HG03439 (cell line): ENCODE results near the gene APOD.

Experiments
- ATAC-seq: cut with Tn5 transposase; IDR thresholded peaks from one replicate; pipeline ENCODE4 v1.9.1; 2021; ENCODE audit warnings: mild to moderate bottlenecking, moderate library complexity; ENCODE audit not compliant: unreplicated experiment

Gene APOD

GRCh38 chr3:195587824-195588223 is 4.1 kb upstream of the APOD start:
- ATAC-seq, result no peak

- ATAC-seq, result no peak
Observed at GRCh38 chr3:195587406-195587805, 3.7 kb upstream of the APOD start.

- ATAC-seq, result no peak
Observed at GRCh38 chr3:195584543-195584870, 767 bp upstream of the APOD start.

- ATAC-seq, result no peak
Observed at GRCh38 chr3:195582947-195583346, 793 bp downstream of the APOD start.

- ATAC-seq, result no peak
Observed at GRCh38 chr3:195580744-195581443, 2.8 kb downstream of the APOD start.

GRCh38 chr3:195579281-195579680 is 4.5 kb downstream of the APOD start:
- no peak for ATAC-seq

GRCh38 chr3:195578565-195578964 is 5.2 kb downstream of the APOD start:
- ATAC-seq, result no peak

GRCh38 chr3:195577645-195578177 is 6.0 kb downstream of the APOD start:
- no peak for ATAC-seq

GRCh38 chr3:195574497-195575304 is 9.0 kb downstream of the APOD start:
- ATAC-seq, result no peak

- ATAC-seq, result no peak
Observed at GRCh38 chr3:195573611-195574496, 9.9 kb downstream of the APOD start.

GRCh38 chr3:195571361-195571760 is 12.4 kb downstream of the APOD start:
- no peak for ATAC-seq

GRCh38 chr3:195570912-195571311 is 12.8 kb downstream of the APOD start:
- ATAC-seq, result no peak

GRCh38 chr3:195570344-195570743 is 13.4 kb downstream of the APOD start:
- no peak for ATAC-seq

- ATAC-seq, result no peak
Observed at GRCh38 chr3:195568630-195569029, 15.1 kb downstream of the APOD start.

- ATAC-seq, result no peak
Observed at GRCh38 chr3:195566797-195567196, 16.9 kb downstream of the APOD start.

- ATAC-seq, result no peak
Observed at GRCh38 chr3:195565716-195566115, 18.0 kb downstream of the APOD start.

GRCh38 chr3:195563317-195563716 is 20.4 kb downstream of the APOD start:
- no peak for ATAC-seq

- no peak for ATAC-seq
Observed at GRCh38 chr3:195559723-195560409, 23.9 kb downstream of the APOD start.

- no peak for ATAC-seq
Observed at GRCh38 chr3:195558602-195559001, 25.1 kb downstream of the APOD start.

GRCh38 chr3:195557322-195557721 is 26.4 kb downstream of the APOD start:
- no peak for ATAC-seq

GRCh38 chr3:195556390-195556789 is 27.4 kb downstream of the APOD start:
- ATAC-seq, result no peak
